GM12872 (cell line): ENCODE data around the gene PLCB1.

Experiments used
- TF ChIP-seq, protein P1 (sequence below): IDR thresholded peaks from 3 replicates; pipeline ENCODE4 v1.5.1; 2011; ENCODE audit warnings: low read depth, mild to moderate bottlenecking, low read length, moderate library complexity; ENCODE audit not compliant: insufficient read depth

The PLCB1 gene

DNA sequence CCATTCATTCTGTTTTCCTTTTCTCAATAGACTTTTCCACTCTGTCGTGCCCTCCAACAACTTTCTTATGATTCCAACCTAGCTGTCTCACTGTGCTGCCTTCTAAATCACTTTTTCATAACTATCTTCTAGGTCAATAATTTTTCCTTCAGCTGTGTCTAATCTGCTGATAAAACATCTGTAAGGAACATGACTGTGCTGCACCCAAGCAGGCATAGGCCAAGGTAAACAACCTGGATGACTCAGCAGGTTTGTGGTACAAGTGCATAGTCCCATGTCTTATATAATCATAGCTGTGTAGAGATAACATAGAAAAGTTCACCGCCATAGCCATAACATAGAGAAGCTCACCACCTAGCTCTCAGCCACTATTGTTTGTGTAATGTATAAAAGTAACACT lies 332.3 kb downstream of the PLCB1 start:
- TF ChIP-seq, protein P1, sequence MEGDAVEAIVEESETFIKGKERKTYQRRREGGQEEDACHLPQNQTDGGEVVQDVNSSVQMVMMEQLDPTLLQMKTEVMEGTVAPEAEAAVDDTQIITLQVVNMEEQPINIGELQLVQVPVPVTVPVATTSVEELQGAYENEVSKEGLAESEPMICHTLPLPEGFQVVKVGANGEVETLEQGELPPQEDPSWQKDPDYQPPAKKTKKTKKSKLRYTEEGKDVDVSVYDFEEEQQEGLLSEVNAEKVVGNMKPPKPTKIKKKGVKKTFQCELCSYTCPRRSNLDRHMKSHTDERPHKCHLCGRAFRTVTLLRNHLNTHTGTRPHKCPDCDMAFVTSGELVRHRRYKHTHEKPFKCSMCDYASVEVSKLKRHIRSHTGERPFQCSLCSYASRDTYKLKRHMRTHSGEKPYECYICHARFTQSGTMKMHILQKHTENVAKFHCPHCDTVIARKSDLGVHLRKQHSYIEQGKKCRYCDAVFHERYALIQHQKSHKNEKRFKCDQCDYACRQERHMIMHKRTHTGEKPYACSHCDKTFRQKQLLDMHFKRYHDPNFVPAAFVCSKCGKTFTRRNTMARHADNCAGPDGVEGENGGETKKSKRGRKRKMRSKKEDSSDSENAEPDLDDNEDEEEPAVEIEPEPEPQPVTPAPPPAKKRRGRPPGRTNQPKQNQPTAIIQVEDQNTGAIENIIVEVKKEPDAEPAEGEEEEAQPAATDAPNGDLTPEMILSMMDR, result no peak

DNA sequence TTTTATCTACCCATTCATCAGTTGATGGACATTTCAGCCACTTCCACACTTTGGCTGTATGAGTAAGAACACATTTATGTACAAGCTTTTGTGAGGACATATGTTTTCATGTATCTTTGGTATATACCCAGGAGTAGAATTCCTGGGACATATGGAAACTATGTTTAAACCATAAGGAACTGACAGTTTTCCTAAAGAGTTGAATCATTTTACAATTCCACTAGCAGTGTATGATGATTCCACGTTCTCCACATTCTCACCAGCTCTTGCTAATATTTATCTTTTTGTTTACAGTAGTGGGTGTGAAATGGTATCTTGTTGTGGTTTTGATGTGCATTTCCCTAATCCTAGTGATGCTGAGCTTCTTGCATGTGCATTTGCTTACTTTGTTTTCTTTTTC lies 338.1 kb downstream of the PLCB1 start:
- TF ChIP-seq, protein P1, result no peak

GRCh38 chr20:8471465-8471864 lies 339.4 kb downstream of the PLCB1 start:
- TF ChIP-seq, protein P1, result no peak

DNA sequence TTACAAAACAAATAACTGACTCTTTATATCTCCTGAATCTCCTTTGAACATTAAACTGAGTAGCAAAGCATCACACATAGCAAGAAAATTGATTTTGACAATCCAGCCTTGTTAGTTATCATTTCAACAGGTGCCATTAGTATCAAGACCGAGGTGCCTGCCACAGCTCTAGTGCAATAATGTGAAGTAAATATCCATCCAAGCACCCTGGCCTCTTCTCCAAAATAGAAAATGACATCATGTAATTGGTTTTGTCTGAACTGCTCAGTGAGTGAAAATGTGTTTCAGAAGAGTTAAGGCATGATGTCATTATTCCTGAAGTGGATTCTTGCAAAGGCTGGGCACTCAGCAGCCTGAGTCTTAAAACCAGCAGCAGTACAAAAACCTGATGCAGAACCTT lies 341.4 kb downstream of the PLCB1 start:
- TF ChIP-seq, protein P1, result no peak

GRCh38 chr20:8474027-8474668 lies 342.1 kb downstream of the PLCB1 start:
- TF ChIP-seq, protein P1, result no peak

DNA sequence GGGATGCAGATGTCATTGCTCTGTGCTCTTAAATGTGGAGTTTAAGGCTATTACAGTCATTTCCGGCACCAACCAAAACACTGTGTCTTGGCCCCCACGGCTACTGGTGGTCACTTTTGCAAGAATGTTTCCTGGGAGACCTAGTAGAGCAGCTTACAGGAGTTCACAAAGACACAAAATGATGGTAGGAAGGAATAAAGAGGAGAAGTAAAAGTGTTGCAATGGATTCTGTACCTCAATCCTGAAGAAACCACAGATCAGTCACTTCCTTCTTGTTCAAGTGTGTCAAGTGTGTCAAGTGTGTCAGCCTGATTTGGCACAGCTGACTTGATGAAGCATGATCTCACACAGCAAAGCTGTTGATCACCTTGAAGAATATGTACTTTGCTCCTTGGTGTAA lies 344.0 kb downstream of the PLCB1 start:
- TF ChIP-seq, protein P1, result no peak

GRCh38 chr20:8480597-8480996 lies 348.5 kb downstream of the PLCB1 start:
- TF ChIP-seq, protein P1, result no peak
